DOHH2 (cell line): ENCODE results near the gene HCK.

ENCODE experiments used
- H3F3A ChIP-seq: fragments of 200-600 bp; sonication (generic), shearing (Covaris generic); 2 replicates; pipeline ENCODE4 v1.6.0; 2016; ENCODE audit warnings: antibody characterized with exemption, mild to moderate bottlenecking; ENCODE audit not compliant: control insufficient read depth, insufficient read depth
- H3K27ac ChIP-seq: fragments of 200-600 bp; sonication (generic); 2 replicates; pipeline ENCODE4 v1.5.1; 2014; ENCODE audit warnings: low read depth, mild to moderate bottlenecking, low read length, moderate library complexity
- H3K27me3 ChIP-seq: fragments of 200-600 bp; sonication (generic); 2 replicates; pipeline ENCODE4 v1.6.1; 2014; ENCODE audit warnings: mild to moderate bottlenecking, low read length, mixed read lengths; ENCODE audit not compliant: control insufficient read depth
- H3K36me3 ChIP-seq: fragments of 200-600 bp; sonication (generic); 2 replicates; pipeline ENCODE4 v1.6.1; 2014; ENCODE audit warnings: mild to moderate bottlenecking, low read length, moderate library complexity, mixed read lengths; ENCODE audit not compliant: control insufficient read depth
- H3K4me1 ChIP-seq: fragments of 200-600 bp; sonication (generic); 2 replicates; pipeline ENCODE4 v1.6.1; 2014; ENCODE audit warnings: mild to moderate bottlenecking, low read length, mixed read lengths; ENCODE audit not compliant: control insufficient read depth
- H3K4me2 ChIP-seq: fragments of 200-600 bp; sonication (generic); 2 replicates; pipeline ENCODE4 v1.6.0; 2014; ENCODE audit warnings: mild to moderate bottlenecking, low read length, moderate library complexity
- H3K4me3 ChIP-seq: fragments of 200-600 bp; sonication (generic); 2 replicates; pipeline ENCODE4 v1.5.1; 2014; ENCODE audit warnings: mild to moderate bottlenecking, low read length, mixed read lengths
- H3K79me2 ChIP-seq: fragments of 200-600 bp; sonication (generic); 2 replicates; pipeline ENCODE4 v1.6.1; 2014; ENCODE audit warnings: mild to moderate bottlenecking, low read length, mixed read lengths; ENCODE audit not compliant: control insufficient read depth
- H3K9me2 ChIP-seq: fragments of 200-600 bp; sonication (generic); replicated peaks from 2 replicates; pipeline ENCODE4 v1.6.1; 2014; ENCODE audit warnings: mild to moderate bottlenecking, low read length, mixed read lengths; ENCODE audit not compliant: control insufficient read depth
- H3K9me3 ChIP-seq: fragments of 200-600 bp; sonication (generic); 2 replicates; pipeline ENCODE4 v1.6.1; 2014; ENCODE audit warnings: antibody characterized with exemption, low read length, mixed read lengths; ENCODE audit not compliant: control insufficient read depth, insufficient read depth
- H4K20me1 ChIP-seq: fragments of 200-600 bp; sonication (generic); 2 replicates; pipeline ENCODE4 v1.6.0; 2014; ENCODE audit warnings: low read depth, mild to moderate bottlenecking, antibody characterized with exemption, low read length, moderate library complexity; ENCODE audit not compliant: control insufficient read depth, insufficient read depth
- EZH2phosphoT487 ChIP-seq: fragments of 200-600 bp; sonication (generic); IDR thresholded peaks from 2 replicates; pipeline ENCODE4 v1.6.1; 2017; ENCODE audit warnings: borderline replicate concordance, mild to moderate bottlenecking, antibody characterized with exemption, low read length, moderate library complexity, mixed read lengths
- TF ChIP-seq, protein P1 (sequence below): fragments of 200-600 bp; sonication (generic); IDR thresholded peaks from one replicate; pipeline ENCODE4 v1.5.1; 2014; ENCODE audit warnings: antibody characterized with exemption, mild to moderate bottlenecking, low read depth, low read length; ENCODE audit not compliant: poor library complexity, severe bottlenecking

Gene HCK

DNA sequence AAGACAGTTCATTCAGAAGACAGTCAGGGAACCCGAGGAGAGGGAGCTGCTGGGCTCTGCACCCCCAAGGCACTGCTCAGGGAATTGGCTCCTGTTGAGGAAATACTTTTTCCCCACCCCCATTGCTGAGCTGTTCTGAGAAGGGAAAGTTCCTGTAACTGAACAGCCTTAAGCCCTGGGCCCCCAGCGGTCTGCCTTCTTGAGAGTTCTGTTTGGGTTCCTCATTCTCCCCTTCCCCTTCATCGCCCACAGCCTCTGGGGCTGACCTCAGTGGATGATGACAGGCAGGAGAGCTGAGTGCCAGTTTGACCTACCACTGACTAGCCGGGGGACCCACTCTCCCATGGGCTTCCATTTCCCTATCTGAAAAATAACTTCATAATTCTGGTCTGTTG is 10.7 kb downstream of the HCK start:
- H3K27me3 ChIP-seq, result peaks cover 3% of the 10 kb centered on the region; the same call in 1 of the 2 replicates
- no peaks in the 10 kb centered on the region for H3K9me2 ChIP-seq
- H3K4me2 ChIP-seq, result peak overlapping the region; percentile 55
- TF ChIP-seq EZH2phosphoT487, result no peak
- TF ChIP-seq, protein P1, sequence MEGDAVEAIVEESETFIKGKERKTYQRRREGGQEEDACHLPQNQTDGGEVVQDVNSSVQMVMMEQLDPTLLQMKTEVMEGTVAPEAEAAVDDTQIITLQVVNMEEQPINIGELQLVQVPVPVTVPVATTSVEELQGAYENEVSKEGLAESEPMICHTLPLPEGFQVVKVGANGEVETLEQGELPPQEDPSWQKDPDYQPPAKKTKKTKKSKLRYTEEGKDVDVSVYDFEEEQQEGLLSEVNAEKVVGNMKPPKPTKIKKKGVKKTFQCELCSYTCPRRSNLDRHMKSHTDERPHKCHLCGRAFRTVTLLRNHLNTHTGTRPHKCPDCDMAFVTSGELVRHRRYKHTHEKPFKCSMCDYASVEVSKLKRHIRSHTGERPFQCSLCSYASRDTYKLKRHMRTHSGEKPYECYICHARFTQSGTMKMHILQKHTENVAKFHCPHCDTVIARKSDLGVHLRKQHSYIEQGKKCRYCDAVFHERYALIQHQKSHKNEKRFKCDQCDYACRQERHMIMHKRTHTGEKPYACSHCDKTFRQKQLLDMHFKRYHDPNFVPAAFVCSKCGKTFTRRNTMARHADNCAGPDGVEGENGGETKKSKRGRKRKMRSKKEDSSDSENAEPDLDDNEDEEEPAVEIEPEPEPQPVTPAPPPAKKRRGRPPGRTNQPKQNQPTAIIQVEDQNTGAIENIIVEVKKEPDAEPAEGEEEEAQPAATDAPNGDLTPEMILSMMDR, result no peak
- peak overlapping the region; percentile 24; the same call in 1 of the 2 replicates for H3K4me3 ChIP-seq
- H3K27ac ChIP-seq, result no peak overlapping the region
- no peaks in the 10 kb centered on the region for H3K79me2 ChIP-seq
- H3K4me1 ChIP-seq, result peaks cover 36% of the 10 kb centered on the region
- peaks cover 22% of the 10 kb centered on the region for H3F3A ChIP-seq
- H4K20me1 ChIP-seq, result no peaks in the 10 kb centered on the region
- no peaks in the 10 kb centered on the region for H3K36me3 ChIP-seq
- H3K9me3 ChIP-seq, result no peaks in the 10 kb centered on the region

DNA sequence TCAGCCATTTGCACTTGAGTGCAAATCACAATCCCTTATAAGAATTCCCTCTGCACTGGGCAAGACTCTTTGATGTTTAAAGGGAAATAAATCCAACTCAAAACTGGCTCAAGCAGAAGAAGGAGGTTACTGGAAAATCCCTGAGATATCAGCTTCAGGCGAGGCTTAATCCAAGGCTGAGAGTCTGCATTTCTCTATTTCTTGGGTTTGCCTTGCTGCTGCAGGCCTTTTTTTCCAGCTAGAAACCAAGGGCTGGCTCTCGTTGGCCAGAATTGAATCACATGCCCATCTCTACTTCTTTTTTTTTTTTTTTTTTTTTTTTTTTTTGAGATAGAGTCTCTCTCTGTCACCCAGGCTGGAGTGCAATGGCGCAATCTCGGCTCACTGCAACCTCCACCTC is 11.7 kb downstream of the HCK start:
- Histone ChIP-seq H3K36me3 (no peaks in the 10 kb centered on the region), H3K4me2 (no peak overlapping the region), H3K9me2 (no peaks in the 10 kb centered on the region), H3F3A (peaks cover 28% of the 10 kb centered on the region), H3K79me2 (no peaks in the 10 kb centered on the region), H4K20me1 (no peaks in the 10 kb centered on the region), H3K27ac (no peak overlapping the region), H3K4me3 (no peak overlapping the region), H3K4me1 (peaks cover 44% of the 10 kb centered on the region), H3K27me3 (peaks cover 3% of the 10 kb centered on the region; the same call in 1 of the 2 replicates), H3K9me3 (no peaks in the 10 kb centered on the region)
- TF ChIP-seq, protein P1, result no peak
- TF ChIP-seq EZH2phosphoT487, result no peak

DNA sequence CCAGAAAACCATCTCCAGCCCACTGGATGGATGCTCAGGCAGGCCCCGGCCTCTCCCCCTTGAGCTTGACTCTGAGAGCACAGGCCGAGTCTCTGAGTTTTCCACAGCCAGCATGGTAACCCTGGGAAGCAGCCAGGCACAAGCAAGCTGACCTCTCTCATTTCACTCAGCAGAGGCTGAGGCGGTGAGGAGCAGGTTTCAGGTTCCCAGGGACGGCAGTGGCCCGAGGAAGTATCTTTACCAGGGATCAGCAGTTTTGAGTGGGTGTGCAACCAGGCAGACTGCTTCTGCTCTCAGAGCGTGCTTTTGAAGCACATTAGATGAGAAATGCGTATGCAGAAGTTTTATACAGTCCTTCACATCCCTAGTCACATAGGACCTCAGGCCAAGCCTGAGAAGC is 12.6 kb downstream of the HCK start:
- Histone ChIP-seq H3K27me3 (no peaks in the 10 kb centered on the region), H3K27ac (no peak overlapping the region), H3F3A (peaks cover 37% of the 10 kb centered on the region), H3K4me2 (no peak overlapping the region), H3K9me3 (no peaks in the 10 kb centered on the region), H3K9me2 (no peaks in the 10 kb centered on the region), H3K79me2 (no peaks in the 10 kb centered on the region), H4K20me1 (no peaks in the 10 kb centered on the region), H3K4me3 (no peak overlapping the region), H3K36me3 (no peaks in the 10 kb centered on the region), H3K4me1 (peaks cover 54% of the 10 kb centered on the region)
- no peak for TF ChIP-seq EZH2phosphoT487

DNA sequence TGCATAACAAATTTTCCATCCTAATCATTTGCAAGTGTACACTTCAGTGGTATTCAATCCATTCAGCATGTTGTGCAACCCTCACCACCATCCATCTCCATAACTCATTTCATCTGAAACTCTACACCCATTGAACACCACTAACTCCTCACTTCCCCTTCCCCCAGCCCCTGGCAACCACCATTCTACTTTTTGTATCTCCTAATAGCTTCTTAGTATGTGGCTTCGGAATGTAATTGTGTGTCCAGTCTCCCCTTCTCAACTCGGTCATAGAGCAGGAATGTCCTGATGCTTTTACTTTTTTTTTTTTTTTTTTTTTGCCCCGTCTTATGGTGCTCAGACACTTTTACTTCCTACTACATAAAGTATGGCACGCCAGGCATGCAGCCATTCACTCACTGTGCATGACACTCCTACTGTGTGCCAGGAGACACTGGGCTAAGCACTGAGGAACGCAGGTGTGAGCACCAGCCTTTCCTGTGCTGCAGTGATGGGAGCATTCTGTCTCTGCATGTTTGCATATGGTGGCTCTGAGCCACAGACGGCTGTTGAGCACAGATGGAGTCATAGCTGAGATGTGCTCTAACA is 15.3 kb downstream of the HCK start:
- no peak for TF ChIP-seq EZH2phosphoT487
- TF ChIP-seq, protein P1, result no peak
- peak overlapping the region; percentile 24 for H3K27ac ChIP-seq
- H3K4me3 ChIP-seq, result no peak overlapping the region
- H3F3A ChIP-seq, result peaks cover 47% of the 10 kb centered on the region
- H3K36me3 ChIP-seq, result no peaks in the 10 kb centered on the region
- H3K9me2 ChIP-seq, result no peaks in the 10 kb centered on the region
- no peaks in the 10 kb centered on the region for H3K27me3 ChIP-seq
- H3K79me2 ChIP-seq, result no peaks in the 10 kb centered on the region
- peak overlapping the region; percentile 35 for H3K4me2 ChIP-seq
- H3K9me3 ChIP-seq, result no peaks in the 10 kb centered on the region
- H4K20me1 ChIP-seq, result no peaks in the 10 kb centered on the region
- H3K4me1 ChIP-seq, result peaks cover 78% of the 10 kb centered on the region
